Retina (tissue), 1 donor: ENCODE data around the gene MUC5AC.
"Not testable (repeated sequence)": the region's sequence is repeated elsewhere in the genome, so short reads cannot be mapped to it uniquely, and the experiment has no call there.

ENCODE experiments used
- DNase-seq: peaks from one replicate; pipeline ENCODE4 v3.0.0-alpha.2; 2016

Gene MUC5AC

DNA sequence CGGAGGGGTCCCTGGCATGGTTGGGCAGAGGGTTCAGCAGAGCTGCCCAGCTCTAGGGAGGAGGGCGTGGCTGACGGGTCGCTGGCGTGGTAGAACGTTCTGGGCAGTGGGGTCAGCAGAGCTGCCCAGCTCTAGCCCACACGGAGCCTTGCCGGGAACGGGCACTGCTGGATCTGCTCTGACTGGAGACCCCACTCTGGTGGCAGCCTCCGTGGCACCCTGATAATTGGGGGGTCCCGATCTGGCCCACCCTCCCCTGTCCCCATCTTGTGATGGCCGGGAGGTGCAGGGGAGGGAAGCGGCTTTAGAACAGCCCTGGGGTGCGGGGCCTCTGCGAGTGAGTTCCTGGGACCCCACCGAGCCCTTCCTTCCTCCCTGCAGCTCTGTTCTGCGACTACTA is 21.9 kb downstream of the MUC5AC start:
- no peak for DNase-seq

GRCh38 chr11:1180171-1180570 is 22.4 kb downstream of the MUC5AC start:
- no peak for DNase-seq

- no peak for DNase-seq
Observed at GRCh38 chr11:1180947-1181391, 23.2 kb downstream of the MUC5AC start.

GRCh38 chr11:1181420-1181819 is 23.7 kb downstream of the MUC5AC start:
- no peak for DNase-seq

DNA sequence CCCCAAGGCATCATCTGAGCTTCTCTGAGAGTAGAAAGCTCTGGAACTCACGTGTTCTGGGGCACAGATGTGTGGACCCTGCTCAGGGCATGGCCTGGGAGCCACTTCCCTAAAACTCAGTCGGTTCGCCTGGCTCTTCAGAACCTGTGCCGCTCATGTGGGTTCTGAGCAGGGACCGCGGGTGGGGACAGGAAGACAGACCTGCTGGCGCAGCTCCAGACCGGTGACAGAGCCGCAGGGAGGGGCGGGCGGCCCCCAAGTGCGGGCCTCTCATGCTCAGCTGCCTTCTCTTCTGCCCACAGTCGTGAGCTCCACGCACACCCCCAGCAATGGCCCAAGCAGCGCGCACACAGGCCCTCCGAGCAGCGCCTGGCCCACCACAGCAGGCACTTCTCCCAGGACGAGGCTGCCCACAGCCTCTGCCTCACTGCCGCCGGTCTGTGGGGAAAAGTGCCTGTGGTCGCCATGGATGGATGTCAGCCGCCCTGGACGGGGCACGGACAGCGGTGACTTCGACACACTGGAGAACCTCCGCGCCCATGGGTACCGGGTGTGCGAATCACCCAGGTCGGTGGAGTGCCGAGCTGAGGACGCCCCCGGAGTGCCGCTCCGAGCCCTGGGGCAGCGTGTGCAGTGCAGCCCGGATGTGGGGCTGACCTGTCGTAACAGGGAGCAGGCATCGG is 24.2 kb downstream of the MUC5AC start:
- no peak for DNase-seq

GRCh38 chr11:1184139-1184538 is 26.4 kb downstream of the MUC5AC start:
- DNase-seq: not testable (repeated sequence)

GRCh38 chr11:1188451-1189130 is 30.8 kb downstream of the MUC5AC start:
- not testable (repeated sequence) for DNase-seq

GRCh38 chr11:1189816-1190215 is 32.1 kb downstream of the MUC5AC start:
- not testable (repeated sequence) for DNase-seq

DNA sequence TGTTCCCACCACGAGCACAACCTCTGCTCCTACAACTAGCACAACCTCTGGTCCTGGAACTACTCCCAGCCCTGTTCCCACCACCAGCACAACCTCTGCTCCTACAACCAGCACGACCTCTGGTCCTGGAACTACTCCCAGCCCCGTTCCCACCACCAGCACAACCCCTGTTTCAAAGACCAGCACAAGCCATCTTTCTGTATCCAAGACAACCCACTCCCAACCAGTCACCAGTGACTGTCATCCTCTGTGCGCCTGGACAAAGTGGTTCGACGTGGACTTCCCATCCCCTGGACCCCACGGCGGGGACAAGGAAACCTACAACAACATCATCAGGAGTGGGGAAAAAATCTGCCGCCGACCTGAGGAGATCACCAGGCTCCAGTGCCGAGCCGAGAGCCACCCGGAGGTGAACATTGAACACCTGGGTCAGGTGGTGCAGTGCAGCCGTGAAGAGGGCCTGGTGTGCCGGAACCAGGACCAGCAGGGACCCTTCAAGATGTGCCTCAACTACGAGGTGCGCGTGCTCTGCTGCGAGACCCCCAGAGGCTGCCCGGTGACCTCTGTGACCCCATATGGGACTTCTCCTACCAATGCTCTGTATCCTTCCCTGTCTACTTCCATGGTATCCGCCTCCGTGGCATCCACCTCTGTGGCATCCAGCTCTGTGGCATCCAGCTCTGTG is 34.2 kb downstream of the MUC5AC start:
- not testable (repeated sequence) for DNase-seq

- no peak for DNase-seq
Observed at GRCh38 chr11:1192741-1193325, 35.1 kb downstream of the MUC5AC start.

DNA sequence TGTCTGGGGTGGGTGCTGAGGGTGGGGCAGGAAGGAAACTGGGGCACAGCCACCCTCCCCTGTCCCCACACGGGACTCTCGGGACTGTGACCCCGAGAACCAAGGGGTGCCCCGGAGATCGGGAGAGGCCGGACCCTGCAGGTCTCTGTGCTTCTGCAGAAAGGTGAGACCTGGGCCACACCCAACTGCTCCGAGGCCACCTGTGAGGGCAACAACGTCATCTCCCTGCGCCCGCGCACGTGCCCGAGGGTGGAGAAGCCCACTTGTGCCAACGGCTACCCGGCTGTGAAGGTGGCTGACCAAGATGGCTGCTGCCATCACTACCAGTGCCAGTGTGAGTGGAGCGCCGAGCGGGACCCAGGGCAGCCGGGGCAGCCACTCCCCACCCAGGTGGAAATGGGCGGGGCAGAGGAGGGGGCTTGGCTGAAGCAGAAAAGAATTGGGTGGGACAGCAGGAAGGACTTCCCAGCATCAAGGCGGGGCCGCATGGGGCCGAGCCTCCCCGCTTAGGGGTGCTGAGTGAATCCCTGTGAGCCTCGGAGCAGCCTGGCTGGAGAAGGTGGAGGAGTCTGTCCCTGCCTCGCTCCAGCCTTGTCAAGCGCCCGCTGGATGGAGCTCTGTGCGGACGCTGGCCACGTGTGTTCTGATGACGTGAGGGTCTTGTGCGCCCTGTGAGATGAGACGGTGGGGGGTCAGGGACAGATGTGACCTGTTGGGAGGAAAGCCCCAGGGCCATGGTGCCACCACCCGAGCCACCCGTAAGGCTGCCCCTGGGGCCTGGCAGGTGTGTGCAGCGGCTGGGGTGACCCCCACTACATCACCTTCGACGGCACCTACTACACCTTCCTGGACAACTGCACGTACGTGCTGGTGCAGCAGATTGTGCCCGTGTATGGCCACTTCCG is 35.8 kb downstream of the MUC5AC start:
- DNase-seq: no peak

DNA sequence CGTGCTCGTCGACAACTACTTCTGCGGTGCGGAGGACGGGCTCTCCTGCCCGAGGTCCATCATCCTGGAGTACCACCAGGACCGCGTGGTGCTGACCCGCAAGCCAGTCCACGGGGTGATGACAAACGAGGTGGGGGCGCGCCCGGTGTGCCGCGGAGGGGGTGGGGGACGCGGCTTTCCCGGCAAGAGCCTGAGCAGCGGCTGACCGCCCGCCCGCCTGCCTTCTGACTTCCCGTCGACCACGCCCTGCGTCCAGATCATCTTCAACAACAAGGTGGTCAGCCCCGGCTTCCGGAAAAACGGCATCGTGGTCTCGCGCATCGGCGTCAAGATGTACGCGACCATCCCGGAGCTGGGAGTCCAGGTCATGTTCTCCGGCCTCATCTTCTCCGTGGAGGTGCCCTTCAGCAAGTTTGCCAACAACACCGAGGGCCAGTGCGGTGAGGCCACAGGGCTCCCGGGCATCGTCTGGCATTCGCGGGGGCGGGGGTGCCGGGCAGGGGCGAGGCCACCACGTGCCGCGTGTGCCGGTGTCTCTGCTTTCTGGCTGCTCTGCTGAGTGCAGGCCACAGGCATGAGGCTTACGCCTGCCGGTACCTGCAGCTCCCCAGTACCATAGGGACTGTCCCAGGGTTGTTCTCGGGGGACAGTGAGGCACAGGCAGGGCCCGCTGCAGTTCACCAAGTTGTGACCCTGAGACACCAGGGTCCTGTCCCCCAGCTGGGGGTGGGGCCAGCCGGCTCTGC is 36.7 kb downstream of the MUC5AC start:
- DNase-seq: no peak

DNA sequence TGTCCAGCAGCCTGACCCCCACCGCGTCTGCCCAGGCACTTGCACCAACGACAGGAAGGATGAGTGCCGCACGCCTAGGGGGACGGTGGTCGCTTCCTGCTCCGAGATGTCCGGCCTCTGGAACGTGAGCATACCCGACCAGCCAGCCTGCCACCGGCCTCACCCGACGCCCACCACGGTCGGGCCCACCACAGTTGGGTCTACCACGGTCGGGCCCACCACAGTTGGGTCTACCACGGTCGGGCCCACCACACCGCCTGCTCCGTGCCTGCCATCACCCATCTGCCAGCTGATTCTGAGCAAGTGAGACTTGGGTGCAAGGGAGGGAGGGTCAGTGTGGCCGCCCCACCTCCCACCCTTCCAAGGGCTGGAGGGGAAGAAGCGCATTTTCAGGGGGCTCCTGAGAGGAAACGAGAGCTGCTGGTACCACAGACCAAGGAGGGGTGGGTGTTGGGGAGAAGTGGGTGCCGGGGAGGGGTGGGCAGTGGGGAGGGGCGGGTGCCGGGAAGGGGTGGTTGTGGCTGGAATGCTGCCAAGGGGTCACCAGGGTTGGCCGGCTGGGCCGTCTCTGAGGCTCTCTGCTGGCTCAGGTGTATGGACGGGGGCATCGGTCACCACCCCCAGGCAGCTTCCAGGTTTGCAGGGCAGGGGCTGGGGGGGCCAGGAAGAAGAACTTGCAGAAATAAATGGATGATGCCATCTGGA is 37.4 kb downstream of the MUC5AC start:
- DNase-seq: no peak

DNA sequence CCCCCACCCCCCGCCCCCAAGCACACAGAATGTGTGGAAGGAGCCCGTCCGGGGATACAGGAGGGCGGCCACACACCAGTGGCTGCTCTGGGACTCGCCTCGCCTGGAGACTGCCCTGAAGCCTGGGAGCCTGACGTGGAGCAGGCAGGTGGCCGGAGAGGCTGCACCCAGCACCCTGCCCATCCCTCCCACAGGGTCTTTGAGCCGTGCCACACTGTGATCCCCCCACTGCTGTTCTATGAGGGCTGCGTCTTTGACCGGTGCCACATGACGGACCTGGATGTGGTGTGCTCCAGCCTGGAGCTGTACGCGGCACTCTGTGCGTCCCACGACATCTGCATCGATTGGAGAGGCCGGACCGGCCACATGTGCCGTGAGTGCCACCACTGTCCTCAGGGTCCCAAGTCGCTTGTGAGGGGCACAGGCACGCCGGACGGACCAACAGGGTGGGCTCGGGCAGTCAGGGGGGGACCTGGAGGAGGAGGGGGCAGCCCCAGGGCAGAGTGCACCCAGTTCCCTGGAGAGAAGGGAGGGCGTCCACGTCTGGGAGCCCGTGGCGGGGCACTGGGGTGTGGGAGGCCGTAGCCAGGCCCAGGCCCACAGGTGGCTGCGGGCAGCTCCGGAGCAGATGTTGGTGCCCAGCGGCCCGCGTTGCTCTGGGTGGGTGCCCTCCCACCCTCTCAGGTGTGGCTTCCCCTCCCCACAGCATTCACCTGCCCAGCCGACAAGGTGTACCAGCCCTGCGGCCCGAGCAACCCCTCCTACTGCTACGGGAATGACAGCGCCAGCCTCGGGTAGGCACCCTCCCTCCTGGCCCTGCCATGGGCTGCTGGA is 38.1 kb downstream of the MUC5AC start:
- DNase-seq: no peak

GRCh38 chr11:1196516-1197391 is 39.0 kb downstream of the MUC5AC start:
- DNase-seq: no peak

DNA sequence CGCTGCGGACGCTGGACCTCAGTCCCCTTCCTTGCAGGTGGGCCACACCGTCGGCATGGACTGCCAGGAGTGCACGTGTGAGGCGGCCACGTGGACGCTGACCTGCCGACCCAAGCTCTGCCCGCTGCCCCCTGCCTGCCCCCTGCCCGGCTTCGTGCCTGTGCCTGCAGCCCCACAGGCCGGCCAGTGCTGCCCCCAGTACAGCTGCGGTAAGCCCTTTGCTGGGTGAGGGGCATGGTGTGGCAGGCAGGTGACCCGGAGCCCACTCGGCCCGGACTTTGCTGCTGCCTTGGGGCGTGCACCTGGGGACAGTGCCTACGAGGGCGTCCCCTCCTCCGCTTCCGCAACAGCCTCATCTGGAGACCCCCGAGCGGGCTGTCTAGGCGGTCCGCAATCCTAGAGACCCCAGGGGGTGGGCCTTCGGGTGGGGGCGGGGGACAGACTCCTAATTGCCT is 39.7 kb downstream of the MUC5AC start:
- no peak for DNase-seq

DNA sequence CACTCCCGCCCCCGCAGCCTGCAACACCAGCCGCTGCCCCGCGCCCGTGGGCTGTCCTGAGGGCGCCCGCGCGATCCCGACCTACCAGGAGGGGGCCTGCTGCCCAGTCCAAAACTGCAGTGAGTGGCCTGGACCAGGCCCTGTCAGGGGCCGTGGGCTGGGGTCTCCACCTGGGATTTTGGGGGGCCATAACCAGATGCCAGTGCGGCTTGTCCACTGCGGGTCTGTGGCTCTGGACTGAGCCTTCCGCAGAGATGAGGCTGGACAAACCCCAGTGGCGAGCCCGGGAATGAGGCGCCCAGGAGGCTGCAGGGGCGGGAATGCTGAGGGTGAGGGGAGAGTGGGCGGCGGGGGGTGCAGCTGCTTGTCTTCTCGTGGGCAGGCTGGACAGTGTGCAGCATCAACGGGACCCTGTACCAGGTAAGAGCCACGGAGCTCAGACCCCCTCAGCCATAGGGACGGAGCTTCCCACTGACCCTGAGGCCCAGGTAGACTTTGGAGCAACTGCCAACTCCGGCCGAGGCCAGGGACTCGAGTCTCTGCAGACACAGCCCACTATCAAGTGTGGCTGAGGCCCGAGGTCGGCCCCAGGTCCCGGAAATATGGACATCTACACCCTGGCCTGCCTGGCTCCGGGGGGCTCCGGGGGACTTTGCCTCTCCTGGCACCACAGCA is 40.3 kb downstream of the MUC5AC start:
- no peak for DNase-seq

GRCh38 chr11:1198561-1199240 is 40.9 kb downstream of the MUC5AC start:
- no peak for DNase-seq
